GM19324 (cell line): ENCODE measurements around the gene ASL.
"Not testable (repeated sequence)": the region's sequence is repeated elsewhere in the genome, so short reads cannot be mapped to it uniquely, and the experiment has no call there.

ENCODE experiments used
- ATAC-seq: cut with Tn5 transposase; IDR thresholded peaks from one replicate; pipeline ENCODE4 v1.9.1; 2021; ENCODE audit warnings: mild to moderate bottlenecking, moderate library complexity; ENCODE audit not compliant: unreplicated experiment, low FRiP score

ASL gene

DNA sequence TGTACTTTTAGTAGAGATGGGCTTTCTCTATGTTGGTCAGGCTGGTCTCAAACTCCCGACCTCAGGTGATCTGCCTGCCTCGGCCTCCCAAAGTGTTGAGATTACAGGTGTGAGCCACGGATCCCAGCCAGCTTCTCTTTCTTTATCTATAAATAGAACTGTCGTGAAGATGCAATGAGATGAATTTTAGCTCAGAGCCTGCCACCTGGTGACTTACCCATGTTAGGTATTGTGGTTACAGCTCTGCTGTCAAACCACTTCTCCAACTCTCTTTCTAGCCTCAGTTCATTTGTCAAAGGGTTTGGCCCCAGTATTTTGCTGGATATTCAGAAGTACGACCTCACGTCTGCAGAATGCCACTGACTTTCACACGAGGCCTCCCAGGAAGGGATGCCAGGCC, 3.4 kb upstream of the ASL start:
- ATAC-seq: not testable (repeated sequence)

DNA sequence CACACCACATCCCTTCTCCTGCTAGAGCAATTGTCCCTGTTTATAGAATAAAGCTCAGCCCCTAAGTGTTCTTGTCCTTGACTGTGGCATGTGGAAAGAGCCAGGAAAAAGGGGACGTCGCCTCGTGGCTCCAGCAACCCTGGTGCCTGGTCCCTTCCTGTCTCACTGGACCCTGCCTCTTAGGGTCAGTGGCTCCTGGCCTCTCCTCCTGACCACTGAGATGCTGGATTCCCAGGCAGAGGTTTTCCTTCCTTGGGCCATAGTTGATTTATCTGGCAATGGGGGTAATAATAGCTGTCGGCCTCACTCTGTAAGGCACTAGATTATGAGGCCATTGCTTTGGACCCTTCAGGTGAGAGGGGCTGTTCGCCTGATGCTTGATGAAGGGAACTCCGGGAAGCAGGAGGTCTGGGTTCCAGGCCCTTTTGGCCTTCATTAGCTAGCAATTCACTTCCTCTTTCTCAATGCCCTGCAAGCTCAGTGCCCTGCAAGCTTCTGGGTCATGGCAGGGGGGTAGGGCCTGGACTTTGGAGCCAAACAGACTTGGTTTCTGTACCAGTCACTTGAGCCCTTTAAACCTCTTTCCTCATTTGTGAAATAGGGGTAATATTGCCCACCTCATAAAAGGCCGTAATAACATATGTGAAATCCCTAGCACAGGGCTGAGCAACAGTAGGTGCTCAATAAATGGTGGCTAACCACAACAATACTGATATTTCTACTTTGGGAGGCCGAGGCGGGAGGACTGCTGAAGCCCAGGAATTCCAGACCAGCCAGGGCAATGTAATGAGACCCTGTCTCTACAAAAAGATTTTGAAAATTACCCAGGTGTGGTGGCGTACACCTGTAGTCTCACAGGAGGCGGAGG, 1.1 kb downstream of the ASL start:
- no peak for ATAC-seq

DNA sequence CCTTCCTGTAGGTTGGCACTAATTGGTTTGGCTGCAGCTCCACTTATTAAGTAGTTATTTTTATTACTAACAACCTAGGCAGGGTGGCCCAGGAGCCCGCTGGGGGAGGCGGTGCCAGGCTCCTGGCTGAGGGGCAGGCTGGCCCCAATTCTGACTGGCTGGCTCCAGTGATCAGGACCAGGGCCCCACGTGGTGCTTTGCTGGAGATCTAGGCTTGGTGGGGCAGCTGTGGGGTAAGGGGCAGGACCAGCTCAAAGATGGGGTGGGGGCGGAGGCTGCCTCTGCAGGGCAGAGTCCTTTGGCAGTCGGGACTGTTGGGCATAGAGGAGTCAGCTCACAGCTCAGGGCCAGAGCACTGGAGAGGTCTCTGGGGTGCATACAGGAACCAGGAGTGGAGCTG, 2.4 kb downstream of the ASL start:
- no peak for ATAC-seq

DNA sequence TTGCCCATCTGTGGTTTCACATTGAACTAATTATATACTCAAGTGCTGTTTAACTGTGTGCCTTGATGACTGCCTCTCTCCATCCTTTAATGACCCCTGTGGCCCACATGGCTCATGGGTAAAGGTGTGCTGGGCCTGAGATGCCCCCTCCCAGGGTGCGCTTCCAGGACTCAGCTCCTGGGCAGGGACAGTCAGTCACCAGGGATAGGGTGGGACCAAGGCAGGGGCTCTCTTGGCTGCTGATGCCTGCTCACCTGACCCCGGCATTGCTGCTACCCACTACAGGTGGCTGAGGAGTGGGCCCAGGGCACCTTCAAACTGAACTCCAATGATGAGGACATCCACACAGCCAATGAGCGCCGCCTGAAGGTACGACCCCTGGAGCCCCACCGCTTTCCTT, 6.5 kb downstream of the ASL start:
- no peak for ATAC-seq

DNA sequence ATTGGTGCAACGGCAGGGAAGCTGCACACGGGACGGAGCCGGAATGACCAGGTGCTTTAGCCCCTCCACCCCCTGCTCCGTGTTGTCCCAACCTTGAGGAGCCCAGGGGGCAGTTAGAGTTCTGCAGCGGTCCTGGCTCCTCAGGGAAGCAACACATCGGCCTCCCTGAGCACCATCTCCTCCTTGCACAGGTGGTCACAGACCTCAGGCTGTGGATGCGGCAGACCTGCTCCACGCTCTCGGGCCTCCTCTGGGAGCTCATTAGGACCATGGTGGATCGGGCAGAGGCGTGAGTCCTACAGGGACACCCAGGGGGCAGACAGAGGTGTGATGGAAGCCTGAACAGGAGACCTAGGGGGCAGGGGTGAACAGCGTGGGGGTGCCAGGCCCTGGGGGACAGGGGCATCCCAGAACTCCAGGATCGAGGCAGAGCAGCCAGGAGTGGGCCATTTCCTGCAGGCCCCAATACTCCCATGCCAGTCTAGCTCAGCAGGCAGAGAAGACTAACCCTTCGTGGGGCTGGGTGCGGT, 7.3 kb downstream of the ASL start:
- no peak for ATAC-seq

DNA sequence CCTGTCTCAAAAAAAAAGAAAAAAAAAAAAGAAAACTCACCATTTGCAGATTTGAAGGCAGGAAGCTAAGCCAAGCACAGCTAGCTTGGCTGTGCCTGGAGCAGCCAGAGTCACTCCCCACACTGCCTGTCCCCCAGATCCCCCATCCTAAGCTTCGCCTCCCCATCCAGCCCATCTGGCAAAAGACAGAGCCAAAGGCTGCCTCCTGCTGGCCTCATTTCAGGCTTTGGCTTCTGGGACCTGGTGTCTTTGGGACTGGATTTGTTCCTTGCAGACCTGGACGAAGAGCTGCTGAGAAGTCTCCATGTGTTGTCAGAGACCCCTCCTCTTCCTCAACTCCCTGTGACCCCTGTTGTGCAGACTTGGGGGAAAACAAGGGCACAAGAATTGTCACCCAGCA, 8.1 kb downstream of the ASL start:
- ATAC-seq: no peak

DNA sequence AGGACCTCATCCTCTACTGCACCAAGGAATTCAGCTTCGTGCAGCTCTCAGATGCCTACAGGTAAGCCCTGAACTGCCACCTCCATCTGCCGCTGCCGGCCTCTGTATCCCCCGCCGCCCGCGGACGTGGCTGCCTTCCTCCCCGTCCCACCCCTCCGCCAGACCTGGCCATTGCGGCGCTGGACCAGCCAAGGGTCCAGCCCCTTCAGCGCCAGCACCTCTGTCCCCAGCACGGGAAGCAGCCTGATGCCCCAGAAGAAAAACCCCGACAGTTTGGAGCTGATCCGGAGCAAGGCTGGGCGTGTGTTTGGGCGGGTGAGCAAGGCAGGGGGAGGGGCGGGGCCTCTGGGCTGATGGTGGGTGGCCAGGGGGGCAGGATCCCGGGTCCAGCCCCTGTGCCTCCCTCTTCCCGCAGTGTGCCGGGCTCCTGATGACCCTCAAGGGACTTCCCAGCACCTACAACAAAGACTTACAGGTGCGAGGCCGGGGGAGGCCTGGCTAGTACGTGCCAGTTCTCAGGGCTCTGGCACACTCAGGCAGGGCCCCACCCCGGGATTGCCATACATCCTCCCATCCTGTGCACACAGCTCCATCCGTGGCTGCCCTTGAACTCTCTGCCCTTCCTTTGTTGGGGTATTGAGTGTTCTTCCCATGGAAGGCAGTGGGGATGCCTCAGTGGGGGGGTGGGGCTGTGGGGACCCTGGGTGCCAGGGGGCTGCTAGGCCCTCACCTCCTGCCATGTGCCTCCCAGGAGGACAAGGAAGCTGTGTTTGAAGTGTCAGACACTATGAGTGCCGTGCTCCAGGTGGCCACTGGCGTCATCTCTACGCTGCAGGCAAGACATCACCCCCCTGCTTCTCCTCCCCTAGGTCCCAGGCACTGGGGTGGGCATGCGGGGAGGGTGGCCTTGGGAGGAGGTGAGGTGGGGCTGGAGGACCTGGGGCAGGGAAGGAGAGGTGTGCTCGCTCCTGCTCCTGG, 13.5 kb downstream of the ASL start:
- ATAC-seq: no peak

DNA sequence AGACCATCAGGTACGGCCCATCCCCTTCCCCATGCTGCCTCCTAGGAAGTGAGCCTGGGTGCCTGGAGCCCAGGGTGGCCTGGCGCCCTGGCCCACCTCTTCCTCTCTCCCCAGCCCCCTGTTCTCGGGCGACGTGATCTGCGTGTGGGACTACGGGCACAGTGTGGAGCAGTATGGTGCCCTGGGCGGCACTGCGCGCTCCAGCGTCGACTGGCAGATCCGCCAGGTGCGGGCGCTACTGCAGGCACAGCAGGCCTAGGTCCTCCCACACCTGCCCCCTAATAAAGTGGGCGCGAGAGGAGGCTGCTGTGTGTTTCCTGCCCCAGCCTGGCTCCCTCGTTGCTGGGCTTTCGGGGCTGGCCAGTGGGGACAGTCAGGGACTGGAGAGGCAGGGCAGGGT, 17.0 kb downstream of the ASL start:
- ATAC-seq: no peak

DNA sequence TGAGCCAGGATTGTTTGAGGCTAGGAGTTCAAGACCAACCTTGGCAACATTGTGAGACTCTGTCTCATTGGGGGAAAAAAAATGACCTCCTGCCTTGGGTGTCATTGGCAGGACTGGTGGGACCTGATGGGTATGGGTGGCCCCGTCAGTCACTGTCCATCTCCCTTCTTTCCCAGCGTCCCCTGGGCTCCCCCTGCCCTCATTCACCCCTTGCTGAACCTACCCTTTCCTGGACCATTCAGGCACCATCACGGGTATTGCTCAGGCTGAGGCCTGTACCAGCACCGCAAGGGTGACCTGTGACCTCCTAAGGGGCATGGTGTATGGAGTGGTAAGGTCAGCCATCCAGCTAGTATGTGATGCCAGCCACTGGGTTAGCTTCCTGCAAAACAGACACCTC, 19.4 kb downstream of the ASL start:
- ATAC-seq: no peak

DNA sequence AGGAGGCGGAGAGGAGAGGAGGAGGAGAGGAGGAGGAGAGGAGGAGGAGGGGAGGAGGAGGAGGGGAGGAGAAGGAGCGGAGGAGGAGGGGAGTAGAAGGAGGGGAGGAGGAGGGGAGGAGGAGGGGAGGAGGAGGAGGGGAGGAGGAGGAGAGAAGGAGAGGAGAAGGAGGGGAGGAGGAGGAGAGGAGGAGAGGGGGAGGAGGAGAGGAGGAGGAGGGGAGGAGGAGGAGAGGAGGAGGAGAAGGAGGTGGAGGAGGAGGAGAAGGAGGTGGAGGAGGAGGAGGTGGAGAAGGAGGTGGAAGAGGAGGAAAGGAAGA, 23.6 kb downstream of the ASL start:
- no peak for ATAC-seq

DNA sequence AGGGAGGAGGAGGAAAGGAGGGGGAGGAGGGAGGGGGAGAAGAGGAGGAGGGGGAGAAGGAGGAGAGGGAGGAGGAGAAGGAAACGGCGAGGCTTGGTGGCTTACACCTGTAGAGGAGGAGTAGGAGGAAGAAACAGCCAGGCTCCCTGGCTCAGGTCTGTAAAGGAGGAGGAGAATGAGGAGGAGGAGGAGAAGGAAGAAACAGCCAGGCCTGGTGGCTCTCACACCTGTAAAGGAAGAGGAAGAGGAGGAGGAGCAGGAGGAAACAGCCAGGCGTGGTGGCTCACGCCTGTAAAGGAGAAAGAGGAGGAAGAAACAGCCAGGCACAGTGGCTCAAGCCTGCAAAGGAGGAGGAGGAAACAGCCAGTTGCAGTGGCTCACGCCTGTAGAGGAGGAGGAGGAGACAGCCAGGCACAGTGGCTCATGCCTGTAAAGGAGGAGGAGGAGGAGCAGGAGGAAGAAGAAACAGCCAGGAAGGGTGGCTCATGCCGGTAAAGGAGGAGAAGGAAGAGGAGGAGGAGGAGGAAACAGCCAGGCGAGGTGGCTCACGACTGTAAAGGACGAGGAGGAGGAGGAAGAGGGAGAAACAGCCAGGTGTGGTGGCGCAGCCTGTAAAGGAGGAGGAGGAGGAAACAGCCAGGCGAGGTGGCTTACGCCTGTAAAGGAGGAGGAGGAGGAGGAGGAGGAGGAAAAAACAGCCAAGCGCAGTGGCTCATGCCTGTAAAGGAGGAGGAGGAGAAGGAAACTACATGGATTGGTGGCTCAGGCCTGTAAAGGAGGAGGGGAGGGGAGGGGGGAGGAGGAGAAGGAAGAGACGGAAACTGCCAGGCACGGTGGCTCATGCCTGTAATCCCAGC, 24.2 kb downstream of the ASL start:
- peak; percentile 51 for ATAC-seq

DNA sequence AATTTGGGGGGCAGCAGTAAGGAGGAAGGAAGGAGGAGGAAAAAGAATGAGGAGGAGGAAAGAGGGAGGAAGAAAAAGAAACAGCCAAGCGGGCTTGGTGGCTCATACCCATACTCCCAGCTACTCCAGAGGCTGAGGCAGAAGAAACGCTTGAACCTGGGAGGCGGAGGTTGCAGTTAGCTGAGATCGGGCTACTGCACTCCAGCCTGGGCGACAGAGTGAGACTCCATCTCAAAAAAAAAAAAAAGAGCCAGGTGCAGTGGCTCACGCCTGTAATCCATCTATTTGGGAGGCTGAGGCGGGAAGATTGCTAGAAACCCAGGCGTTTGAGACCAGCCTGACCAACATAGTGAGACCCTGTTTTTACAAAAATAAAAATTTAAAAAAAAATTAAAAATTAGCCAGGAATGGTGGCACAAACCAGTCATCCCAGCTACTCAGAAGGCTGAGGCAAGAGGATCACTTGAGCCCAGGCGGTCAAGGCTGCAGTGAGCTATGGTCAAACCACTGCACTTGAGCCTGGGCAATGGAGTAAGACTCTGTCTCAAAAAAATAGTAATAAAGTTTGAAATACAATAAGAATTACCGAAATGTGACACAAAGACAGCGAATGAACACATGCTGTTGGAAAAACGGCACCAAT, 24.9 kb downstream of the ASL start:
- ATAC-seq: no peak

DNA sequence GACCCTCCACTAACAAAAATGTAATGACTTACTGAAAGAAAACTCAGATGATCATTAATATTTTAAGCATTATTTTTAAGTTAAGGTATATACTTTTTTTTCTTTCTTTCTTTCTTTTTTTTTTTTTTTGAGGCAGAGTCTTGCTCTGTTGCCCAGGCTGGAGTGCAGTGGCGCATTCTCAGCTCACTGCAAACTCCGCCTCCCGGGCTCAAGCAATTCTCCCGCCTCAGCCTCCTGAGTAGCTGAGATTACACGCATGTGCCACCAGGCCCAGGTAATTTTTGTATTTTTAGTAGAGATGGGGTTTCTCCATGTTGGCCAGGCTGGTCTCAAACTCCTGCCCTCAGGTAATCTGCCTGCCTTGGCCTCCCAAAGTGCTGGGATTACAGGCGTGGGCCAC, 26.5 kb downstream of the ASL start:
- ATAC-seq: not testable (repeated sequence)

DNA sequence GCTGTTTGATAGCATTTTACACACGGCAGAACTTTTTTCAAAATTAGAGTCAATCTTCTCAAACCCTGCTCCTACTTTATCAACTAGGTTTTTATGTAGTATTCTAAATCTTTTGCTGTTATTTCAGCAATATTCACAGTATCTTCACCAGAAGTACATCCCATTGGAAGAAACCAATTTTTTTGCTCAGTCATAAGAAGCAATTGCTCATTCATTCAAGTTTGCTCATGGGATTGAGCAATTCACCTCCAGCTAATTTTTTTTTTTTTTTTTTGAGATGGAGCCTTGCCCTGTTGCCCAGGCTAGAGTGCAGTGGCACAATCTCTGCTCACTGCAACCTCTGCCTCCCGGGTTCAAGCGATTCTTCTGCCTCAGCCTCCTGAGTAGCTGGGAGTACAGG, 28.4 kb downstream of the ASL start:
- not testable (repeated sequence) for ATAC-seq

DNA sequence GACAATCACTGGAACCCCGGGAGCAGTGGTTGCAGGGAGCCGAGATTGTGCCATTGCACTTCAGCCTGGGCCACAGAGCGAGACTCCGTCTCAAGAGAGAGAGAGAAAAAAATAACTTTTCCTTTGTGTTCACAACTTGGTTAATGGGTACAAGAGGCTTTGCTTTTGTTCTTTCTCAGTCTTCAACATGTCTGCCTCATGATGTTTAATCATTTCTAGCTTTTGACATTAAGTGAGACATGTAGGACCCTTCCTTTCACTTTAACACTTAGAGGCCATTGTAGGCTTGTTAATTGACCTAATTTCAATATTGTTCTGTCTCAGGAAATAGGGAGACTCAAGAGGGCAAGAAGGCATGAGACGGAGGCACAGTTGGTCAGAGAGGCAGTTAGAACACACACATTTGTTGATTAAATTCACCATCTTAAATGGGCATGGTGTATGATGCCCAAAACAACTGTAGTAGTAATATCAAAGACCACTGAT, 29.7 kb downstream of the ASL start:
- no peak for ATAC-seq

DNA sequence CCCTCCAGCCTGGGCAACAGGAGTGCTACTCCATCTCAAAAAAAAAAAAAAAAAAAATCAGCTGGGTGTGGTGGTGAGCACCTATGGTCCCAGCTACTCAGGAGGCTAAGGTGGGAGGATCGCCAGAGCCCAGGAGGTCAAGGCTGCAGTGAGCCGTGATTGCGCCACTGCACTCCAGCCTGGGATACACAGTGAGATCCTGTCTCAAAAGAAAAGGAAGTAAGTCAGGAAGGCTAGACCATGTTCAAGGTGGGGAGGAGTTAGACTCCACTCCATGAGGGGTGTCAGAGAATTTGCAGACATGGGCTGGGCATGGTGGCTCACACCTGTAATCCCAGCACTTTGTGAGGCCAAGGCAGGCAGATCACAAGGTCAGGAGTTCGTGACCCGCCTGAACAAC, 32.8 kb downstream of the ASL start:
- ATAC-seq: not testable (repeated sequence)

DNA sequence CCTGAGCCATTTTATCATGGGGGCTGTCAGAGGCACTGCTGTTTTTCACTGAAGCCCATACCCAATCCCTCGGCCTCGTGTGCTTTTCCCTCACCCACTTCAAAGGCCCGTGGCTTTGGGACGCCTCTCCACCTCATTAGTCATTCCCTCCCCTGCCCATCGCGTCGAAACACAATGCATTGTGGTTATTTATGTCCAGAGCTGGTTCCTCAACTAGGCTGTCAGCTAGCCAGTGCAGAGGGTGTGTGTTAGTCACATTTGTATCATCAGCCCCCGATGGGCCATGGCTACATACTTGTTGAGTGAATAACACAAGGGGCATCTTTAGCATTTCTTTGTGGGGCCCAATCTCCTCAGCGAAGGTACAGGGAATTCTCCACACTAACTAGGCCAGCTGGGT, 35.2 kb downstream of the ASL start:
- ATAC-seq: no peak

DNA sequence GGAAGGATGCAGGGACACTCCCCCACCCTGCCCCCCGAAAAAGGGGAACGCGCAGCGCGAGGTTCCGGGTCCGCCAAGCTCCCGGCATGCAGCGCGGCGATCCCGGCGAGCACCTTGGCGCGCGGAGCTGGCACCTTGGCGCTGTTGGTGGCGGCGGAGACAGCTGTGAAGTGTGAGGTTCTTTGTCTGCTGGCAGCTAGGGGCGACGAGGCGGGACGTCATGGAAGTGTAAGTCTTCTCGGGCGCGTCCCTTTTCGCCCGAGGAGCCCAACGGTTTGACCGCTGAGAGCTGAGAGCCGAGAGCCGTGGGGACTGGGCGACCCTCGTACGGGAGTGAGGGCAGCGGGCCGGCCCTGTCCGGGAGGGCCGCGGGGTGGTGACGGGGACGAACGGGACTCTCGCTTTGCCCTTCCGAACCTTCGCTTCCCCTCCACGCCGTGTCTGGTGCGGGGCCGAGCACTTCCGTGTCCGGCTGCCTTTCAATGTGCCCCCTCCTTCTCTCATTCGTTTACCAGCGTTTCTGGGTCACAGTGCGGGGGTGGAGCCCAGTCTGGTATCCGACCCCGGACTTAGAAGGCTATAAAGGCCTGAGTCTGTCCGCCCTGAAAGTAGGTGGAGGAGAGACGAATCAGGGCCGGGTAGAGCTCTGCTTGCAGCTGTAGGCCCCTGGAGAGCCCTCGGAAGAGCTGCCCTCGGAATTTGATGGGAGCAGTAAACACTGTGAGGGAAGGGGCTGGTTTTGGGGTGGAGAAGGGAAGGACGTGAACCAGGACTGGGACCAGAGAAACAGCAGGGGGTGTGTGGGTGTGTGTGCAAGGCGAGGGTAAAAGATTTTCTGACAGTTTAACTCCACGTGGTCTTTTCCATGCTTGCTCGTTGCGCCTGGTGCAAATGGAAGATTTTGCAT, 39.4 kb downstream of the ASL start, which contains the start of gene CRCP:
Gene CRCP (plus strand): TSS at position 105 of the 907 bp plus-strand sequence. CDS start 116 bp downstream, at position 221.
- peak; percentile 89 for ATAC-seq
